ENCODE measurements around the gene PLXNA4. TPM values are rescaled to one million over a fixed set of nuclear protein-coding genes. Genes with fewer than 3 reads are reported as not detected.

Gene PLXNA4
- total and polyA plus RNA-seq, 2 experiments from 2014 or later, result 1.9 to 4.8 TPM

DNA sequence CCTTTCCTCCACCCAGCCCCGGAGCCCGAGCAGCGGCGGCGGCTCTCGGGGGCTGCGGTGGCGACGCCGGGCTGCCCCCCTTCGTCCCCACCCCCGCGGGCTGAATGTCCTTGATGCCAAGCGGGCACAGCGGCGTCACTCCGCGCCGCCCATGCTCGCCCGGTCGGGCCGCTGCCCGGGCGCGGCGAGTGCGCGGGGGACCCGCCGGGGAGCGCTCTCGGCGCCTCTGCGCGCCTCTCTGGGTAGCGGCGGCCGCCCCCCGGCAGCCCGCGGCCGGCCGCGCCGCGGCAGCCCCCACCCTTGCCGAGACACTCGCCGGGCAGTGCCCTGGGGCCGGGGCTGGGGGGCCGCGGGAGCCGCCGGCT is 433 bp upstream of the PLXNA4 start:
- peak overlapping the region; percentile 97 for H3K4me2 ChIP-seq
- peak overlapping the region; percentile 63 for H2AFZ ChIP-seq
- H3K4me3 ChIP-seq, result peak overlapping the region; percentile 55
- H3K79me2 ChIP-seq, result no peaks in the 10 kb centered on the region
- H3K4me1 ChIP-seq (ENCODE audit: insufficient read depth), result peaks cover 12% of the 10 kb centered on the region
- no peak for TF ChIP-seq EZH2 (IDR thresholded peaks at IDR 0.05; ENCODE audit: borderline replicate concordance)
- TF ChIP-seq, protein P1, sequence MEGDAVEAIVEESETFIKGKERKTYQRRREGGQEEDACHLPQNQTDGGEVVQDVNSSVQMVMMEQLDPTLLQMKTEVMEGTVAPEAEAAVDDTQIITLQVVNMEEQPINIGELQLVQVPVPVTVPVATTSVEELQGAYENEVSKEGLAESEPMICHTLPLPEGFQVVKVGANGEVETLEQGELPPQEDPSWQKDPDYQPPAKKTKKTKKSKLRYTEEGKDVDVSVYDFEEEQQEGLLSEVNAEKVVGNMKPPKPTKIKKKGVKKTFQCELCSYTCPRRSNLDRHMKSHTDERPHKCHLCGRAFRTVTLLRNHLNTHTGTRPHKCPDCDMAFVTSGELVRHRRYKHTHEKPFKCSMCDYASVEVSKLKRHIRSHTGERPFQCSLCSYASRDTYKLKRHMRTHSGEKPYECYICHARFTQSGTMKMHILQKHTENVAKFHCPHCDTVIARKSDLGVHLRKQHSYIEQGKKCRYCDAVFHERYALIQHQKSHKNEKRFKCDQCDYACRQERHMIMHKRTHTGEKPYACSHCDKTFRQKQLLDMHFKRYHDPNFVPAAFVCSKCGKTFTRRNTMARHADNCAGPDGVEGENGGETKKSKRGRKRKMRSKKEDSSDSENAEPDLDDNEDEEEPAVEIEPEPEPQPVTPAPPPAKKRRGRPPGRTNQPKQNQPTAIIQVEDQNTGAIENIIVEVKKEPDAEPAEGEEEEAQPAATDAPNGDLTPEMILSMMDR (IDR thresholded peaks at IDR 0.05; ENCODE audit: poor library complexity), result no peak
- TF ChIP-seq EZH2phosphoT487 (IDR thresholded peaks at IDR 0.05; ENCODE audit: low read depth, severe bottlenecking, unreplicated experiment), result no peak
- H3K9me3 ChIP-seq (ENCODE audit: low read depth), result no peaks in the 10 kb centered on the region
- no peaks in the 10 kb centered on the region for H4K20me1 ChIP-seq (ENCODE audit: insufficient read depth, poor library complexity, severe bottlenecking)
- no peak overlapping the region for H3K27ac ChIP-seq
- H3K9me2 ChIP-seq (replicated peaks; ENCODE audit: insufficient read depth), result no peaks in the 10 kb centered on the region
- peak; percentile 23 for DNase-seq (ENCODE audit: low spot score)
- H3K27me3 ChIP-seq, result peaks cover 67% of the 10 kb centered on the region
- WGBS (ENCODE audit: low lambda C conversion rate, missing lambda C conversion rate), result 1% methylated on average over 21 of the region's 55 CpGs
- H3K36me3 ChIP-seq (replicated peaks; ENCODE audit: insufficient read depth, low read depth), result no peaks in the 10 kb centered on the region

DNA sequence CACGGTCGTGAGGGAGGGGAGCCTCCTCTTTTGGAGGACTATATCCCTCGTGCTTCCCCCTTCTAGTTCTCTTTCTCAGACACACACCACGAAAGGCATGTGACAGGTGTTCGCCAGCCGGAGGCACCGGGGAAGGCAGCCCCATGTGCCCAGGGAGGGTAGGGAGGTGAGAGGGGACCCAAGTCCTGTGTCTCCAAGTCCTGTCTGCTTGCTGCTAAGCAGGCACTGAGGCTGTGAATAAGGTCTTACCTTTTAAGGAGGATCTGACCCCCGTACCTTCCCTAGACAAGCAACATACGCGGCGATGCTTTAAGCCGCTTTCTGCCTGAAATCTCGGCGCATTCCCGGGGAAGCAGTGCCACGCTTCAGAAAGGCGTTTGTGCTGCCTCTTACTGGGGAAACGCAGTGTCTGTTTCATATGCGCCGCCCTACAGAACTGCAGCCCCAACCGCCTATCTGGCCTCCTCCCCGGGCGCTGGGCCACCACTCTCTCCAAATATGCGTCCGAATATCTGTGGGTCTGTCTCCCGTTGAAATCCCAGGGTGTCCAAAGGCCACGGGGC is 770 bp downstream of the PLXNA4 start:
- TF ChIP-seq EZH2 (IDR thresholded peaks at IDR 0.05; ENCODE audit: borderline replicate concordance) (peak; percentile 24), EZH2phosphoT487 (IDR thresholded peaks at IDR 0.05; ENCODE audit: low read depth, severe bottlenecking, unreplicated experiment) (peak; percentile 40)
- TF ChIP-seq, protein P1 (IDR thresholded peaks at IDR 0.05; ENCODE audit: poor library complexity), result peak; percentile 44
- peaks cover 12% of the 10 kb centered on the region for H3K4me1 ChIP-seq (ENCODE audit: insufficient read depth)
- no peak overlapping the region for H2AFZ ChIP-seq
- no peaks in the 10 kb centered on the region for H3K9me3 ChIP-seq (ENCODE audit: low read depth)
- WGBS (ENCODE audit: low lambda C conversion rate, missing lambda C conversion rate), result 3% methylated on average over 27 of the region's 27 CpGs
- H3K27ac ChIP-seq, result no peak overlapping the region
- H3K9me2 ChIP-seq (replicated peaks; ENCODE audit: insufficient read depth), result no peaks in the 10 kb centered on the region
- DNase-seq (ENCODE audit: low spot score), result peak; percentile 61
- H3K4me2 ChIP-seq, result peak overlapping the region; percentile 97
- no peaks in the 10 kb centered on the region for H3K79me2 ChIP-seq
- H3K27me3 ChIP-seq, result peaks cover 79% of the 10 kb centered on the region
- peak overlapping the region; percentile 55 for H3K4me3 ChIP-seq
- H3K36me3 ChIP-seq (replicated peaks; ENCODE audit: insufficient read depth, low read depth), result no peaks in the 10 kb centered on the region
- H4K20me1 ChIP-seq (ENCODE audit: insufficient read depth, poor library complexity, severe bottlenecking), result no peaks in the 10 kb centered on the region

DNA sequence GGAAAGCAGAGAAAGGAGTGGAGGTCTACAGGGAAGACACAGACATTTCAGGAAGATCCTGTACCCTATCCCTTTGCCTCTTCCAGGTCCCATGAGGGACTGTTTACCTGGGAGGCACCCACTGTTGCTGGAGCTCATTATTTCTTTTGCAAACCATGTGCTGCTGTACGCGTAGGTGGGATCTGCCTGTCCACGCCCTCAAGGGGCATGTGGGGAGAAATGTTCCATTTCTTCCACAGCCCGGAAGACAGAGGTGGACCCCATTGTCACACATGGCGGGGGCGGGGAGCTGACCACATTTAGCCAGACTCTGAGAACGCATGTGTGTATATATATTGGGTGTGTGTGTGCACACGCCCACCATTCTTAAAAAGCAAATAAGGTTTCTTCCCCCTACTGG is 2.0 kb downstream of the PLXNA4 start:
- DNase-seq (ENCODE audit: low spot score), result no peak
- Histone ChIP-seq H3K4me3 (no peak overlapping the region), H3K4me2 (no peak overlapping the region), H3K27me3 (peaks cover 80% of the 10 kb centered on the region), H3K79me2 (no peaks in the 10 kb centered on the region), H3K36me3 (replicated peaks; ENCODE audit: insufficient read depth, low read depth) (no peaks in the 10 kb centered on the region), H4K20me1 (ENCODE audit: insufficient read depth, poor library complexity, severe bottlenecking) (no peaks in the 10 kb centered on the region), H3K4me1 (ENCODE audit: insufficient read depth) (peaks cover 12% of the 10 kb centered on the region), H3K9me2 (replicated peaks; ENCODE audit: insufficient read depth) (no peaks in the 10 kb centered on the region), H3K9me3 (ENCODE audit: low read depth) (no peaks in the 10 kb centered on the region), H3K27ac (no peak overlapping the region), H2AFZ (no peak overlapping the region)
- TF ChIP-seq EZH2phosphoT487 (IDR thresholded peaks at IDR 0.05; ENCODE audit: low read depth, severe bottlenecking, unreplicated experiment) (no peak), EZH2 (IDR thresholded peaks at IDR 0.05; ENCODE audit: borderline replicate concordance) (no peak)
- TF ChIP-seq, protein P1 (IDR thresholded peaks at IDR 0.05; ENCODE audit: poor library complexity), result no peak
- 45% methylated on average over 8 of the region's 8 CpGs for WGBS (ENCODE audit: low lambda C conversion rate, missing lambda C conversion rate)

Measured in hepatocyte (in vitro differentiated cells).